GM10266 (cell line): Measurements from ENCODE around the gene CCDC102B.

ENCODE experiments used
- DNase-seq: peaks from one replicate; pipeline ENCODE4 v3.0.0; 2012; ENCODE audit errors: extremely low spot score
- TF ChIP-seq, protein P1 (sequence below): IDR thresholded peaks from 2 replicates; pipeline ENCODE4 v1.5.1; 2012; ENCODE audit warnings: mild to moderate bottlenecking, low read depth; ENCODE audit not compliant: control insufficient read depth, insufficient read depth; ENCODE audit errors: missing control alignments

CCDC102B gene

DNA sequence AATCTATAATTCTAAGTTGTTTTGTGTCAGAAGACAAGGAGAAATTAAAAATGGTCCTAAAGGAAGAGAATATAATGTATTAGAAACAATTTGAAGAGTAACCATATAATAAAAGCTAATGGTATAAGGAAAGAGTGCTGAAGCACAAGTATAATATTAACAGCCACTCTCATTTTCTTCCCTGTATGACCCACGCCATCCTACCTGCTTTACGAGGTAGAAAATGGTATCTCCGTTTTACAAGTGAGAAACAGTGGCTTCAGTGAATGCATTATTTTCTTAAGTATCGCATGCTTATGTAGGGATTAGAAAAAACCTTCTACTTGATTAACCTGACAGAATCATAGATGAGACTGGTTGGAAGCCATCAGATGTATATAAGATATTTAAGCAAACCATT lies 266.2 kb downstream of the CCDC102B start:
- TF ChIP-seq, protein P1, sequence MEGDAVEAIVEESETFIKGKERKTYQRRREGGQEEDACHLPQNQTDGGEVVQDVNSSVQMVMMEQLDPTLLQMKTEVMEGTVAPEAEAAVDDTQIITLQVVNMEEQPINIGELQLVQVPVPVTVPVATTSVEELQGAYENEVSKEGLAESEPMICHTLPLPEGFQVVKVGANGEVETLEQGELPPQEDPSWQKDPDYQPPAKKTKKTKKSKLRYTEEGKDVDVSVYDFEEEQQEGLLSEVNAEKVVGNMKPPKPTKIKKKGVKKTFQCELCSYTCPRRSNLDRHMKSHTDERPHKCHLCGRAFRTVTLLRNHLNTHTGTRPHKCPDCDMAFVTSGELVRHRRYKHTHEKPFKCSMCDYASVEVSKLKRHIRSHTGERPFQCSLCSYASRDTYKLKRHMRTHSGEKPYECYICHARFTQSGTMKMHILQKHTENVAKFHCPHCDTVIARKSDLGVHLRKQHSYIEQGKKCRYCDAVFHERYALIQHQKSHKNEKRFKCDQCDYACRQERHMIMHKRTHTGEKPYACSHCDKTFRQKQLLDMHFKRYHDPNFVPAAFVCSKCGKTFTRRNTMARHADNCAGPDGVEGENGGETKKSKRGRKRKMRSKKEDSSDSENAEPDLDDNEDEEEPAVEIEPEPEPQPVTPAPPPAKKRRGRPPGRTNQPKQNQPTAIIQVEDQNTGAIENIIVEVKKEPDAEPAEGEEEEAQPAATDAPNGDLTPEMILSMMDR: no peak
- DNase-seq: no peak

DNA sequence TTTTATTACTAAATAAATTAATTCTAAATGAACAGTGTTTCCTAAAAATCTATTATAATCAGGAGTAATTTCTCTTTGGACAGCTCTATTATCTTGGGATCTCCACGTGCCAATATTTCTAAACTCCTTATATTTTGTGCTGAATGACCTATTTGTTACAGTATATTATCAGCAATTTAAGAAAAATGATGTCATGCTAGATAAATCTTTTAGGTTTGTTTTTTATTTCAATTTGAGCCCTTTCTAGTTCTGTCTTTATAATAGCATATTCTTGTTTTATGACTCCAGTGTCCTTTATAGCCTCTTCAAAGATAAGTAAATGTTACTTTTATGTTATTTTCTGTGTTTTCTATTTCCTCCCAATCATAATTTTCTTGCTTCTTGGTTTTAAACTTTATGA lies 269.2 kb downstream of the CCDC102B start:
- TF ChIP-seq, protein P1: no peak
- no peak for DNase-seq

DNA sequence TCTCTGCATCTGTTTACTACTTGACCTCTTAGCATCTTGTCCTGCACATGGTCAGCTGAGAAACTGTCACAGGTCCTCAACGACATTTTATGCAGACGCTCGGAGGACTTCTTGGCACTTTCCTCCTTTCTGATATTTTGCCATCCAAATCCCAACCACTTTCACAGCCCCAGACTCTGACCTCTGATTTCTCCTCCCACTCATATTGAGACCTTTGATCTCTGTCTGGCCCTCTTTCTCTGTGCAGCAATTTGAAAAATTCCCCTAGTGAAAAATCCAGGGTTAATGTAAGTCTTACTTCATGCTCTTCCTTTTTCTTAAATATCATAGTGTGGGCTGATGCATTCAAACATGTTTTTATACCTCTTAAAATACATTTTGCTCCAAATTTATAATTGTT lies 273.8 kb downstream of the CCDC102B start:
- no peak for DNase-seq
- TF ChIP-seq, protein P1: no peak

DNA sequence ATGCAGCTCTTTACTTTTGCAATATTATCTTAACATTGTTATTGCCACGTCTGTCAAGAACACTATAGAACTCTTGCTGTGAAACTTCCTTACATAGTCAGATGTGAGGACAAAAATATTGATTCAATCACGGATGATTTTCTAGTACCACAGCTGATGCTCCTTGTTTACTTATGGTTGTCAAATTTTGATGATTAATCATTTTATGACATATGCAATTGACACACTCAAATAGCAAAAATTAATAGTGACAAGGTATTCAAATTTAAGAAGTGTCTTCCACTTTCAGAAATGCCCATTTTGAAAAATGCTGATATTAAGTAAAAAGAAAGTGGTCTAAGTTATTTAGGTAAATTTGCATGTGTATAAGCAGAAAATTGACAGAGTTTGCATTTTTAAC lies 284.0 kb downstream of the CCDC102B start:
- DNase-seq: no peak
- TF ChIP-seq, protein P1: no peak

DNA sequence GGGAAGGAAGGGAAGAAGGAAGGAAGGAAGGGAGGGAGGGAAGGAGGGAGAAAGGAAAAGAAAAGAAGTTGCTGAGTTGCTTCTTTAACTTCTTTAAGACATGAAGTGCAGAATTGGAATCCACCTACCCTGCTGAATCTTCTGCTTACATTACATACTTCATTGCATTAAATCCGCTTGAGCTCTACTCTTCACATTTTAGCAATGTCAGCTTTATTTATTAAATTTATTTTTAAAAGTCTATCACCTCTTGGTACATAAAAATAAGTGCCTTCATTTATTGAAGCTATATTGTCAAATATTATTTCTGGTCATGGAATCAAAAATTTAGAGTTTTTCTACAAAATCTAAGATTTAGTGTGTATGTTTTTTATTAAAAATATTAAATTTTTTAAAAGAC lies 284.6 kb downstream of the CCDC102B start:
- TF ChIP-seq, protein P1: no peak
- DNase-seq: no peak

DNA sequence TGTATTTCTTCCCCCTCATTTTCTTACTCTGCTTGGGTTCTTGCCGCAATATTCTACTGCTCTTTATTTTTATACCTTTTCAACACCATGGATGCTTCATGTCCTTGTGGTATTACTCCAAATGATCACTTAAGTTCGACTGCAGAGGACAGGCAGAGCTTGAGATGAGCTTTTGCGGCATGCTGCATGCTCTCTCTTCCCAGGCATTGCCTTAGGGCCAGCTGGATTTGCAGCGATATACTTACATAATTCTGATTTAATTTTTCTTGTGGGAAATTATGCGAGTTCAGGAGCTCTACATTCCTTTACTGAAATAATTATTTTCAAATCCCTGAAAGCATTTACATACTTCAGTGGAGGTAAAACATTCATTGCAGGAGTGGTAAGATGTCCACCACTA lies 288.1 kb downstream of the CCDC102B start:
- DNase-seq: no peak
- TF ChIP-seq, protein P1: no peak

DNA sequence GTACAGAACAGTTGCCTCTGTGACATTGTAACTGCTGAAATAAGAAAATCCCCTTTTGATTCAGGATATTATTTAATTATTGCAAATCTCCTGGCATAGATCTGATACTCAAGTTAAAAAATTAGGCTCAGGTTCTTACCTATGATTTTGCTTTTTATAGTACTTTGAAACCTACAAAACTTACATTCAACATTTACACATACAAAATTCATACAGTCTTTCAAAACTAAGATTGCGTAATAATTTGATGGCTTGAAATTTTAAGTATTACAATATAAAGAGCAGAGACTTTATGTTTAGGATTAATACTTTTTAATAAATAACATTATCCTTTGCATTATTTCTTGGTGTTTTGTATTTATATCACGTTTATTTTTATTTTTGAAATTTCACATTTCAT lies 291.1 kb downstream of the CCDC102B start:
- no peak for DNase-seq
- TF ChIP-seq, protein P1: no peak
